Hepatocyte (in vitro differentiated cells): ENCODE measurements around the gene FAM210B.

Experiments used
- EZH2 ChIP-seq: fragments of 200-600 bp; sonication (generic); IDR thresholded peaks from 2 replicates; pipeline ENCODE4 v1.6.1; 2016; ENCODE audit warnings: antibody characterized with exemption, mild to moderate bottlenecking, borderline replicate concordance
- EZH2phosphoT487 ChIP-seq: fragments of 200-600 bp; sonication (generic); IDR thresholded peaks from one replicate; pipeline ENCODE4 v1.6.1; 2018; ENCODE audit warnings: antibody characterized with exemption, mild to moderate bottlenecking, low read depth, moderate library complexity; ENCODE audit not compliant: unreplicated experiment, severe bottlenecking
- TF ChIP-seq, protein P1 (sequence below): fragments of 200-600 bp; sonication (generic); IDR thresholded peaks from 2 replicates; pipeline ENCODE4 v1.5.1; 2016; ENCODE audit warnings: antibody characterized with exemption, mild to moderate bottlenecking; ENCODE audit not compliant: poor library complexity

DNA sequence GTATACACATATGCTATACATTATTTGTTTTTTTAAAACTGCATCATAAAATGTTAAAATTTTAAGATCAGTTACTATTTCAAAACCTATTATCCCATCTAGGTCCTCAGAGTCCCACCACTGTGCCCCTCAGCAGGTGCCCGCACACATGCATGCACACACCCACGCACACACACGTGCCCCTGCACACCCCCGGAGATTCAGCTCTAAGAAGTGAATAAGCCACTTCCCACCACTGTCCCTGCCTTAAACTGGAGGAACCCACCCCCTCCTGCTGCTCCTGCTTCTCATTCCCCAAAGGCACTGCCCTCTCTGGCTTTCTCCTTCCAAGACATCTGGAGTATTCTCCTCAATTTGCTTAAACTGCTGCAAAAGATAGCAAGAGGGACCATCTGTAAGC, 5.4 kb upstream of the FAM210B start:
- TF ChIP-seq, protein P1, sequence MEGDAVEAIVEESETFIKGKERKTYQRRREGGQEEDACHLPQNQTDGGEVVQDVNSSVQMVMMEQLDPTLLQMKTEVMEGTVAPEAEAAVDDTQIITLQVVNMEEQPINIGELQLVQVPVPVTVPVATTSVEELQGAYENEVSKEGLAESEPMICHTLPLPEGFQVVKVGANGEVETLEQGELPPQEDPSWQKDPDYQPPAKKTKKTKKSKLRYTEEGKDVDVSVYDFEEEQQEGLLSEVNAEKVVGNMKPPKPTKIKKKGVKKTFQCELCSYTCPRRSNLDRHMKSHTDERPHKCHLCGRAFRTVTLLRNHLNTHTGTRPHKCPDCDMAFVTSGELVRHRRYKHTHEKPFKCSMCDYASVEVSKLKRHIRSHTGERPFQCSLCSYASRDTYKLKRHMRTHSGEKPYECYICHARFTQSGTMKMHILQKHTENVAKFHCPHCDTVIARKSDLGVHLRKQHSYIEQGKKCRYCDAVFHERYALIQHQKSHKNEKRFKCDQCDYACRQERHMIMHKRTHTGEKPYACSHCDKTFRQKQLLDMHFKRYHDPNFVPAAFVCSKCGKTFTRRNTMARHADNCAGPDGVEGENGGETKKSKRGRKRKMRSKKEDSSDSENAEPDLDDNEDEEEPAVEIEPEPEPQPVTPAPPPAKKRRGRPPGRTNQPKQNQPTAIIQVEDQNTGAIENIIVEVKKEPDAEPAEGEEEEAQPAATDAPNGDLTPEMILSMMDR = no peak
- TF ChIP-seq EZH2 (no peak), EZH2phosphoT487 (no peak)
